ENCODE results near the gene PRRX2. TPM values are rescaled to one million over a fixed set of nuclear protein-coding genes. Genes with fewer than 3 reads are reported as not detected.

The PRRX2 gene
- polyA plus RNA-seq, 1 donor (not counting 4 experiments of a cell fraction or from before 2014, with no cell fraction given), result not detected

DNA sequence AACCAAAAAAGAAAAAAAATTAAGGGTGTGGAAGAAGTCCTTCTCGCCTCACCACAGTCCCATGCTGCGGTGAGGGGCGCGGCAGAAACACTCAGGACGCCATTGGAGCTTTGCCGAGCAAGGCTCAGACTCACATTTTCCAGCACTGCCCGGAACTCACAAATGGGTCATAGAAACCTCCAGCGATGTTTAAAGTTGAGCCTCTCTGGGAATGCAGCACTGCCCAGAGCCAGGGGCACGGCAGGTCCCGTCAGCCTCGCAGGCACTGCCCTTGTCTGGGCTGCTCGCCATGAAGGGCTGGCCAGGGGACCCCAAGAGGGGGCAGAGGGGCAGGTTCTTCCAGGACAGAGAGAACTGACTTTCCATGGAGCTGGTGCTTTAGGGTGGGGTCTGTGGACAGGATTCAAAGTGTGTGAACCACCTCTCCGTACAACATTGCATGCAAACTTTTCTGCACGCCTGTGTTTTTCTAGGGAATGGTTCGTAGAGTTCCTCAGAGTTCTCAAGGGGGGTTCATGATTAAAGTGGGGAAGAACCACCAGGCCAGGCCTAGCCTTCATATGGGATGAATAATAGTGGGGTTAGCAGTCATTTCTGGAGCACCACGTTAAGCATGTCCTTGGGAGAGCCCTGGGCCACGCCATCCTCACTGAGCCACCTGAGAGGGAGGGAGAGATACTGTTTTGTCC lies 38.4 kb downstream of the PRRX2 start:
- no peak for DNase-seq (ENCODE audit: low read depth, low spot score)
- Histone ChIP-seq H3K9me3 (ENCODE audit: control insufficient read depth, low read depth, low read length) (no peaks in the 10 kb centered on the region), H3K4me2 (ENCODE audit: control insufficient read depth, extremely low read depth, insufficient read depth, low read depth, low read length) (no peak overlapping the region), H3K9me1 (ENCODE audit: control insufficient read depth, extremely low read depth, insufficient read depth, low read length) (no peaks in the 10 kb centered on the region), H3K79me2 (ENCODE audit: control insufficient read depth, insufficient read depth, low read length) (no peaks in the 10 kb centered on the region), H3K27me3 (ENCODE audit: control insufficient read depth, extremely low read depth, insufficient read depth, low read length) (peaks cover 15% of the 10 kb centered on the region), H3K9ac (ENCODE audit: control insufficient read depth, extremely low read depth, insufficient read depth, low read length) (no peak overlapping the region), H3K36me3 (ENCODE audit: control insufficient read depth in 2 of 2, extremely low read depth in 1 of 2, insufficient read depth in 2 of 2, low read length in 2 of 2) (no peaks in the 10 kb centered on the region), H3K4me1 (ENCODE audit: control insufficient read depth, extremely low read depth, insufficient read depth, low read length) (peaks cover 8% of the 10 kb centered on the region), H2AFZ (ENCODE audit: control insufficient read depth, low read length) (no peak overlapping the region), H3K27ac (ENCODE audit: control insufficient read depth, insufficient read depth, low read length) (no peak overlapping the region), H3K4me3 (ENCODE audit: control insufficient read depth in 2 of 3, extremely low read depth in 1 of 3, insufficient read depth in 2 of 3, low read depth in 1 of 3, low read length in 3 of 3) (no peak overlapping the region), H4K20me1 (ENCODE audit: control insufficient read depth, extremely low read depth, insufficient read depth, low read length) (no peaks in the 10 kb centered on the region)
- no peak for FAIRE-seq
- dilution Hi-C loops (cut with MboI; ENCODE audit: extremely low pct_ligation_motif_present, low sequenced_read_pairs), result no loop called here
- TF ChIP-seq, protein P1, sequence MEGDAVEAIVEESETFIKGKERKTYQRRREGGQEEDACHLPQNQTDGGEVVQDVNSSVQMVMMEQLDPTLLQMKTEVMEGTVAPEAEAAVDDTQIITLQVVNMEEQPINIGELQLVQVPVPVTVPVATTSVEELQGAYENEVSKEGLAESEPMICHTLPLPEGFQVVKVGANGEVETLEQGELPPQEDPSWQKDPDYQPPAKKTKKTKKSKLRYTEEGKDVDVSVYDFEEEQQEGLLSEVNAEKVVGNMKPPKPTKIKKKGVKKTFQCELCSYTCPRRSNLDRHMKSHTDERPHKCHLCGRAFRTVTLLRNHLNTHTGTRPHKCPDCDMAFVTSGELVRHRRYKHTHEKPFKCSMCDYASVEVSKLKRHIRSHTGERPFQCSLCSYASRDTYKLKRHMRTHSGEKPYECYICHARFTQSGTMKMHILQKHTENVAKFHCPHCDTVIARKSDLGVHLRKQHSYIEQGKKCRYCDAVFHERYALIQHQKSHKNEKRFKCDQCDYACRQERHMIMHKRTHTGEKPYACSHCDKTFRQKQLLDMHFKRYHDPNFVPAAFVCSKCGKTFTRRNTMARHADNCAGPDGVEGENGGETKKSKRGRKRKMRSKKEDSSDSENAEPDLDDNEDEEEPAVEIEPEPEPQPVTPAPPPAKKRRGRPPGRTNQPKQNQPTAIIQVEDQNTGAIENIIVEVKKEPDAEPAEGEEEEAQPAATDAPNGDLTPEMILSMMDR (optimal IDR thresholded peaks at IDR 0.05 in 1 of 3, IDR thresholded peaks at IDR 0.05 in 1 of 3, conservative IDR thresholded peaks at IDR 0.05 in 1 of 3; ENCODE audit: extremely low read depth in 1 of 3, insufficient read depth in 2 of 3, low read length in 3 of 3), result no peak
- no peak for TF ChIP-seq EZH2 (IDR thresholded peaks at IDR 0.05; ENCODE audit: low read length)

DNA sequence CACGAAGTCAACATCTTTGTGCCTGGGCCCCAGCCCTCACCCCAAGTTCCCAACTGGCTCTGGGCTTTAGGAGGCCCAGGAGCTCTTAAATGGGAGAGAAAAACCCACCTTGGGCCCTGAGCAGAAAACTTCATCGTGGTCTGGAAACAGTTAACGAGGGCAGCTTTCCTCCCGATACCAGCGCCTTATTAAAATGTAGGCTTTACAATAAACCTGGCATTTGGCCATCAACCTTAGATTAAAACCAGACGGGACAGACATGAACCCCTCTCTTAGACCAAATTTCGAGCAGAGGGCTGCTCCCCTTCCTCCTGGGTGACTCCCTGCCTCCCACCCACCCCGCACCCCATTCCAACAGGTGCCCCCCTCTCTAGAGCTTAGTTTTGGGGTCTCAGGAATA lies 39.4 kb downstream of the PRRX2 start:
- Histone ChIP-seq H3K79me2 (ENCODE audit: control insufficient read depth, insufficient read depth, low read length) (no peaks in the 10 kb centered on the region), H3K27me3 (ENCODE audit: control insufficient read depth, extremely low read depth, insufficient read depth, low read length) (peaks cover 15% of the 10 kb centered on the region), H3K4me1 (ENCODE audit: control insufficient read depth, extremely low read depth, insufficient read depth, low read length) (peaks cover 8% of the 10 kb centered on the region), H4K20me1 (ENCODE audit: control insufficient read depth, extremely low read depth, insufficient read depth, low read length) (no peaks in the 10 kb centered on the region), H2AFZ (ENCODE audit: control insufficient read depth, low read length) (no peak overlapping the region), H3K27ac (ENCODE audit: control insufficient read depth, insufficient read depth, low read length) (no peak overlapping the region), H3K9me1 (ENCODE audit: control insufficient read depth, extremely low read depth, insufficient read depth, low read length) (no peaks in the 10 kb centered on the region), H3K36me3 (ENCODE audit: control insufficient read depth in 2 of 2, extremely low read depth in 1 of 2, insufficient read depth in 2 of 2, low read length in 2 of 2) (no peaks in the 10 kb centered on the region), H3K9me3 (ENCODE audit: control insufficient read depth, low read depth, low read length) (no peaks in the 10 kb centered on the region), H3K9ac (ENCODE audit: control insufficient read depth, extremely low read depth, insufficient read depth, low read length) (no peak overlapping the region), H3K4me2 (ENCODE audit: control insufficient read depth, extremely low read depth, insufficient read depth, low read depth, low read length) (no peak overlapping the region), H3K4me3 (ENCODE audit: control insufficient read depth in 2 of 3, extremely low read depth in 1 of 3, insufficient read depth in 2 of 3, low read depth in 1 of 3, low read length in 3 of 3) (no peak overlapping the region)
- no peak for DNase-seq (ENCODE audit: low read depth, low spot score)
- no peak for TF ChIP-seq EZH2 (IDR thresholded peaks at IDR 0.05; ENCODE audit: low read length)
- TF ChIP-seq, protein P1 (optimal IDR thresholded peaks at IDR 0.05 in 1 of 3, IDR thresholded peaks at IDR 0.05 in 1 of 3, conservative IDR thresholded peaks at IDR 0.05 in 1 of 3; ENCODE audit: extremely low read depth in 1 of 3, insufficient read depth in 2 of 3, low read length in 3 of 3), result no peak
- FAIRE-seq, result no peak
- dilution Hi-C loops (cut with MboI; ENCODE audit: extremely low pct_ligation_motif_present, low sequenced_read_pairs), result no loop called here
